ENCODE results near the gene PRKCQ. TPM values are rescaled to one million over a fixed set of nuclear protein-coding genes. Genes with fewer than 3 reads are reported as not detected.

PRKCQ gene
- total and polyA plus RNA-seq, 2 of the 13 experiments (the other 11 are each of a cell fraction or from before 2014, with no cell fraction given), result 0.13 to 0.35 TPM

- no TSS peak for BruUV-seq (replicated peaks)
- TF ChIP-seq SMARCC2 (IDR thresholded peaks at IDR 0.05) (no peak), KLF12 (CRISPR knock-in tag; IDR thresholded peaks at IDR 0.05; ENCODE audit: borderline replicate concordance) (no peak), MEIS1 (CRISPR knock-in tag; IDR thresholded peaks at IDR 0.05; ENCODE audit: borderline replicate concordance) (no peak), TCF7 (IDR thresholded peaks at IDR 0.05; ENCODE audit: low read depth) (no peak), ZNF639 (CRISPR knock-in tag; conservative IDR thresholded peaks at IDR 0.05) (no peak), RCOR2 (CRISPR knock-in tag; IDR thresholded peaks at IDR 0.05) (no peak), ZNF276 (CRISPR knock-in tag; IDR thresholded peaks at IDR 0.05; ENCODE audit: low read depth) (no peak), SAP130 (CRISPR knock-in tag; IDR thresholded peaks at IDR 0.05; ENCODE audit: low read depth) (no peak), ZNF850 (CRISPR knock-in tag; conservative IDR thresholded peaks at IDR 0.05) (no peak), GLMP (CRISPR knock-in tag; IDR thresholded peaks at IDR 0.05; ENCODE audit: borderline replicate concordance) (no peak), LBX2 (CRISPR knock-in tag; IDR thresholded peaks at IDR 0.05; ENCODE audit: borderline replicate concordance) (no peak), ZFP36 (IDR thresholded peaks at IDR 0.05; ENCODE audit: borderline replicate concordance, low read depth, low read length, partially characterized antibody) (no peak), ZNF367 (CRISPR knock-in tag; IDR thresholded peaks at IDR 0.05; ENCODE audit: borderline replicate concordance) (no peak), GPN1 (CRISPR knock-in tag; IDR thresholded peaks at IDR 0.05; ENCODE audit: borderline replicate concordance) (no peak), HINFP (CRISPR knock-in tag; IDR thresholded peaks at IDR 0.05; ENCODE audit: low read depth) (no peak)
- 6% methylated on average over 2 of the region's 2 CpGs for WGBS (ENCODE audit: low lambda C conversion rate)
- FAIRE-seq, result no peak
- H3K36me3 ChIP-seq (replicated peaks in 1 of 2; ENCODE audit: control insufficient read depth in 1 of 2, insufficient read depth in 2 of 2, low read length in 2 of 2), result no peaks in the 10 kb centered on the region
- no peaks in the 10 kb centered on the region for H3K79me2 ChIP-seq (ENCODE audit: insufficient read depth, low read length)
- no peak overlapping the region for H3K27ac ChIP-seq (ENCODE audit: extremely low read length, insufficient read depth, low read length)
- no peak overlapping the region for H3K9ac ChIP-seq (ENCODE audit: insufficient read depth, low read depth, low read length)
- no peaks in the 10 kb centered on the region for H3K9me3 ChIP-seq (ENCODE audit: low read length)
- H3K4me1 ChIP-seq (ENCODE audit: insufficient read depth, low read length), result no peaks in the 10 kb centered on the region
- no peak for DNase-seq (ENCODE audit: low spot score)
- CTCF ChIA-PET (ENCODE audit: low intra/inter-chr PET ratio, low total read pairs), result no interaction called here
- no peaks in the 10 kb centered on the region for H4K20me1 ChIP-seq (ENCODE audit: insufficient read depth, low read length)
- intact Hi-C loops (cut with micrococcal nuclease; ENCODE audit: unreplicated experiment), result no loop called here
- H3K4me3 ChIP-seq (replicated peaks in 1 of 3; ENCODE audit: insufficient read depth in 1 of 3, low read depth in 2 of 3, low read length in 3 of 3), result no peak overlapping the region
- ATAC-seq, result no peak
- H2AFZ ChIP-seq (ENCODE audit: low read length), result no peak overlapping the region
- H3K4me2 ChIP-seq (ENCODE audit: low read depth, low read length), result no peak overlapping the region
- peaks cover 1 to 10% of the 10 kb centered on the region in 2 experiments; a peak in 4 of 5 replicates for H3K27me3 ChIP-seq (ENCODE audit: control insufficient read depth in 1 of 2, insufficient read depth in 2 of 2, low read length in 2 of 2)
- POLR2A ChIA-PET, result no interaction called here
- in situ Hi-C loops (cut with HindIII; ENCODE audit: extremely low pct_ligation_motif_present, low pct_unique_long_range_greater_than_20kb), result no loop called here
These were observed 81.3 kb downstream of the PRKCQ start for GRCh38 chr10:6498771-6499170.

All from HepG2 (cell line).